ENCODE data around the gene PODN. TPM values are rescaled to one million over a fixed set of nuclear protein-coding genes. Genes with fewer than 3 reads are reported as not detected.

PODN gene
- total RNA-seq, 1 donor from 2014 or later = not detected

- TF ChIP-seq CTCF (IDR thresholded peaks at IDR 0.05) = no peak
- POLR2A ChIA-PET = no interaction called here
- Mint-ChIP-seq H3K4me3 (no peak overlapping the region), H3K27me3 (peaks cover 36% of the 10 kb centered on the region), H3K27ac (no peak overlapping the region), H3K9me3 (no peaks in the 10 kb centered on the region), H3K4me1 (peaks cover 5% of the 10 kb centered on the region), H3K36me3 (ENCODE audit: low read depth) (no peaks in the 10 kb centered on the region)
- DNase-seq (no peak), ATAC-seq (ENCODE audit: low read depth) (no peak)
- intact Hi-C loops (cut with micrococcal nuclease) = no loop called here
- CTCF ChIA-PET = no interaction called here
Measured at GRCh38 chr1:53061123-53061858, 722 bp upstream of the PODN start.

GRCh38 chr1:53062708-53063591 lies 937 bp downstream of the PODN start:
- Mint-ChIP-seq H3K9me3 (no peaks in the 10 kb centered on the region), H3K4me3 (no peak overlapping the region), H3K27me3 (peaks cover 40% of the 10 kb centered on the region), H3K4me1 (peaks cover 5% of the 10 kb centered on the region), H3K36me3 (ENCODE audit: low read depth) (no peaks in the 10 kb centered on the region), H3K27ac (no peak overlapping the region)
- POLR2A ChIA-PET = no interaction called here
- CTCF ChIA-PET = no interaction called here
- no peak for ATAC-seq (ENCODE audit: low read depth)
- intact Hi-C loops (cut with micrococcal nuclease) = no loop called here
- no peak for TF ChIP-seq CTCF (IDR thresholded peaks at IDR 0.05)
- DNase-seq = no peak

- H3K4me3 Mint-ChIP-seq = no peak overlapping the region
- CTCF ChIA-PET = no interaction called here
- peaks cover 40% of the 10 kb centered on the region for H3K27me3 Mint-ChIP-seq
- no peaks in the 10 kb centered on the region for H3K36me3 Mint-ChIP-seq (ENCODE audit: low read depth)
- H3K27ac Mint-ChIP-seq = no peak overlapping the region
- intact Hi-C loops (cut with micrococcal nuclease) = no loop called here
- DNase-seq = no peak
- TF ChIP-seq CTCF (IDR thresholded peaks at IDR 0.05) = no peak
- no peak for ATAC-seq (ENCODE audit: low read depth)
- peaks cover 5% of the 10 kb centered on the region for H3K4me1 Mint-ChIP-seq
- H3K9me3 Mint-ChIP-seq = no peaks in the 10 kb centered on the region
- POLR2A ChIA-PET = no interaction called here
Measured at GRCh38 chr1:53063744-53064515, 1.9 kb downstream of the PODN start.

GRCh38 chr1:53065391-53065790 lies 3.4 kb downstream of the PODN start:
- no peak for TF ChIP-seq CTCF (IDR thresholded peaks at IDR 0.05)
- CTCF ChIA-PET = no interaction called here
- intact Hi-C loops (cut with micrococcal nuclease) = no loop called here
- H3K36me3 Mint-ChIP-seq (ENCODE audit: low read depth) = no peaks in the 10 kb centered on the region
- no peak overlapping the region for H3K4me3 Mint-ChIP-seq
- H3K4me1 Mint-ChIP-seq = peaks cover 5% of the 10 kb centered on the region
- DNase-seq (no peak), ATAC-seq (ENCODE audit: low read depth) (no peak)
- no peaks in the 10 kb centered on the region for H3K9me3 Mint-ChIP-seq
- POLR2A ChIA-PET = no interaction called here
- peaks cover 37% of the 10 kb centered on the region for H3K27me3 Mint-ChIP-seq
- H3K27ac Mint-ChIP-seq = no peak overlapping the region

- Mint-ChIP-seq H3K9me3 (no peaks in the 10 kb centered on the region), H3K27ac (no peak overlapping the region), H3K4me1 (peaks cover 5% of the 10 kb centered on the region), H3K27me3 (peaks cover 26% of the 10 kb centered on the region), H3K36me3 (ENCODE audit: low read depth) (no peaks in the 10 kb centered on the region), H3K4me3 (no peak overlapping the region)
- POLR2A ChIA-PET = no interaction called here
- intact Hi-C loops (cut with micrococcal nuclease) = no loop called here
- ATAC-seq (ENCODE audit: low read depth) (no peak), DNase-seq (no peak)
- no peak for TF ChIP-seq CTCF (IDR thresholded peaks at IDR 0.05)
- CTCF ChIA-PET = interaction anchor here (0.6 kb wide), 1 partner anchor 1203 kb away, joined by 4 read pairs; no protein-coding TSS in a partner anchor
Measured at GRCh38 chr1:53066488-53066887, 4.5 kb downstream of the PODN start.

Data from activated B cell treated with CpG ODN at 0.5 μM for 24 hours (primary cell).